Upper lobe of left lung (tissue), 6 donors: ENCODE data around the gene CDK6. TPM values are rescaled to one million over a fixed set of nuclear protein-coding genes. Genes with fewer than 3 reads are reported as not detected.

Source experiments
- ATAC-seq, 2 donors: fragments of 200-7000 bp; cut with Tn5 transposase; one replicate each; pipeline ENCODE4 v1.9.1; 2022; ENCODE audit warnings: mild to moderate bottlenecking in 2 of 2, moderate library complexity in 2 of 2; ENCODE audit not compliant: low FRiP score in 2 of 2
- DNase-seq, 2 donors: peaks; one replicate each; pipeline ENCODE4 v3.0.0-alpha.2; 2019 to 2020
- H3K27ac ChIP-seq, 4 donors: fragments of 200-600 bp; sonication (generic); one replicate each; pipeline ENCODE4 v1.5.1; 2016 to 2019
- H3K27me3 ChIP-seq, 4 donors: fragments of 200-600 bp; sonication (generic); one replicate each; pipeline ENCODE4 v1.5.1; 2017 to 2019
- H3K36me3 ChIP-seq, 4 donors: fragments of 200-600 bp; sonication (generic); one replicate each; pipeline ENCODE4 v1.5.1; 2016 to 2019
- H3K4me1 ChIP-seq, 4 donors: fragments of 200-600 bp; sonication (generic); one replicate each; pipeline ENCODE4 v1.5.1; 2018 to 2019
- H3K4me3 ChIP-seq, 4 donors: fragments of 200-600 bp; sonication (generic); one replicate each; pipeline ENCODE4 v1.5.1; 2017 to 2019; ENCODE audit warnings: mild to moderate bottlenecking in 2 of 4, moderate library complexity in 1 of 4
- H3K9me3 ChIP-seq, 4 donors: fragments of 200-600 bp; sonication (generic); one replicate each; pipeline ENCODE4 v1.5.1; 2018 to 2019
- EP300 ChIP-seq, 4 donors: sonication (generic); formaldehyde crosslinking; IDR thresholded peaks; one replicate each; pipeline ENCODE4 v1.5.1; 2017; ENCODE audit warnings: antibody characterized with exemption in 4 of 4, control low read depth in 2 of 4
- POLR2A ChIP-seq, 4 donors: fragments of 450-650 bp; IDR thresholded peaks; one replicate each; pipeline ENCODE4 v1.5.1; 2016 to 2017; ENCODE audit warnings: antibody characterized with exemption in 4 of 4, mild to moderate bottlenecking in 2 of 4
- POLR2AphosphoS5 ChIP-seq, 2 donors: sonication (generic); formaldehyde crosslinking; IDR thresholded peaks; one replicate each; pipeline ENCODE4 v1.5.1; 2017; ENCODE audit warnings: antibody characterized with exemption in 2 of 2
- WGBS, 2 donors: methylation state at CpG; one replicate each; pipeline ENCODE4 v1.1.5; 2017 to 2018; 5-methylcytosine and 5-hydroxymethylcytosine counted together
- total RNA-seq, 6 donors: library from RNA; depleted of rRNA in 4 of 6; stranded (reverse); fragments of >200 nt in 4 of 6; gene quantifications; one replicate each; pipeline versions ENCODE4 v1.1.0 to v1.2.1, GENCODE V29; 2016 to 2021
- TF ChIP-seq, protein P1 (sequence below), 6 experiments: fragments of 450-650 bp in 4 of 6; fragments of 200-600 bp in 2 of 6; sonication (generic) in 2 of 6; IDR thresholded peaks; one replicate each; pipeline ENCODE4 v1.5.1; 2016 to 2019; ENCODE audit warnings: antibody characterized with exemption in 6 of 6
- donor health status: DM: no; HTN: no; CAD: no; lungs with moderate emphysema.
- donor health status: DM: no; HTN: yes; CAD: no; lungs with severe emphysema.

The CDK6 gene
- total RNA-seq, 6 donors from 2014 or later = 15.7 to 26.9 (median 19.9) TPM

DNA sequence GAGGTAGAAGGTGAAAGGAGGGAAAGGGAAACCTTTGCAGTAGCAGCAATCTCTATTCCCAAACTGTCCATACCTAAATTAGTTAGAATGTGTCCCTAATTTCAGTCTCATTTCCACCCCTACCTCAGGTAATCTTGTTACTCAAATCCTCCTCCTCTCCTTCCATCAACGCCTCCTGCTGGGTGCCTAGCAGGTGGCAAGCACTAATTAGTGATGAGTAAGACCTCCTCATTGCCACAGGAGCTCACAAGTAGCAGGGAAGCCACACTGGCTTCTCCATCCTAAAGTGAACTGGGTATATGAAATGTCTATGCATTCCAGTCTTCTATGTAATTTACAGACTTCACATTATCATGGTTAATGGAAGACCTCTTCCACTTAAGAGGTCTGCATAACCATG, 220.5 kb downstream of the CDK6 start:
- H3K36me3 ChIP-seq = peaks cover 0 to 41% (median 8%) of the 10 kb centered on the region in 4 donors
- 94 to 100% methylated on average over 1 of the region's 1 CpG for WGBS, 2 donors
- H3K4me1 ChIP-seq = peaks cover 0 to 2% (median under 1%) of the 10 kb centered on the region in 4 donors
- no peak overlapping the region for H3K27ac ChIP-seq
- H3K4me3 ChIP-seq = no peak overlapping the region
- H3K27me3 ChIP-seq = no peaks in the 10 kb centered on the region
- TF ChIP-seq, protein P1, sequence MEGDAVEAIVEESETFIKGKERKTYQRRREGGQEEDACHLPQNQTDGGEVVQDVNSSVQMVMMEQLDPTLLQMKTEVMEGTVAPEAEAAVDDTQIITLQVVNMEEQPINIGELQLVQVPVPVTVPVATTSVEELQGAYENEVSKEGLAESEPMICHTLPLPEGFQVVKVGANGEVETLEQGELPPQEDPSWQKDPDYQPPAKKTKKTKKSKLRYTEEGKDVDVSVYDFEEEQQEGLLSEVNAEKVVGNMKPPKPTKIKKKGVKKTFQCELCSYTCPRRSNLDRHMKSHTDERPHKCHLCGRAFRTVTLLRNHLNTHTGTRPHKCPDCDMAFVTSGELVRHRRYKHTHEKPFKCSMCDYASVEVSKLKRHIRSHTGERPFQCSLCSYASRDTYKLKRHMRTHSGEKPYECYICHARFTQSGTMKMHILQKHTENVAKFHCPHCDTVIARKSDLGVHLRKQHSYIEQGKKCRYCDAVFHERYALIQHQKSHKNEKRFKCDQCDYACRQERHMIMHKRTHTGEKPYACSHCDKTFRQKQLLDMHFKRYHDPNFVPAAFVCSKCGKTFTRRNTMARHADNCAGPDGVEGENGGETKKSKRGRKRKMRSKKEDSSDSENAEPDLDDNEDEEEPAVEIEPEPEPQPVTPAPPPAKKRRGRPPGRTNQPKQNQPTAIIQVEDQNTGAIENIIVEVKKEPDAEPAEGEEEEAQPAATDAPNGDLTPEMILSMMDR (IDR thresholded peaks at IDR 0.05) = no peak
- TF ChIP-seq POLR2A (IDR thresholded peaks at IDR 0.05) = no peak
- no peak for TF ChIP-seq POLR2AphosphoS5 (IDR thresholded peaks at IDR 0.05)
- no peak for TF ChIP-seq EP300 (IDR thresholded peaks at IDR 0.05)
- no peak for DNase-seq
- ATAC-seq = no peak
- no peaks in the 10 kb centered on the region for H3K9me3 ChIP-seq

DNA sequence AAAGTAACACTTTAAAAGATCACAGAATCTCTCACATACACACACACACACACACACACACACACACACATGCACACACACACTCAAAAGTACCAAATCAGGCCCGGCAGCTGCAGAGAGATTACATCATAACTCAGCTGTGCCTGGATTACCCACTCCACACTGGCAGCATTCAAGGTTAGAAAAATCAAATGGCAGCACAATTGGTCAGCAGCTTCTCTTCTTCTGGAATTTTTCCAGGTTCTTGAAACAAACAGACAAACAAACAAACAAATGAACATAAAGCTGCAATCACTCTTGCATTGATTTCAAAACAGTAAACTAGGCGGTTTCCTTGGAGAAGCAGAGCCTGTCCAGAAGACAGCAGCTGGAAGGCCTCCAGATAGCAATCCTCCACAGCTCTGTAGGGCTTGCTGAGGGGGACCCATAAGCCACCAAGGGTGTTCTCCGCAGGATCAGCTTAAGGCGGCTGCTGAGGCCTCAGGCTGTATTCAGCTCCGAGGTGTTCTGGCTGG, 221.7 kb downstream of the CDK6 start:
- DNase-seq (no peak), ATAC-seq (no peak)
- no peaks in the 10 kb centered on the region for H3K4me1 ChIP-seq
- no peaks in the 10 kb centered on the region for H3K9me3 ChIP-seq
- TF ChIP-seq POLR2AphosphoS5 (IDR thresholded peaks at IDR 0.05) = no peak
- TF ChIP-seq, protein P1 (IDR thresholded peaks at IDR 0.05) = no peak
- TF ChIP-seq EP300 (IDR thresholded peaks at IDR 0.05) = no peak
- no peak for TF ChIP-seq POLR2A (IDR thresholded peaks at IDR 0.05)
- no peak overlapping the region for H3K27ac ChIP-seq
- no peaks in the 10 kb centered on the region for H3K27me3 ChIP-seq
- 71 to 81% methylated on average over 5 of the region's 5 CpGs for WGBS, 2 donors
- no peak overlapping the region for H3K4me3 ChIP-seq
- H3K36me3 ChIP-seq = peaks cover 0 to 41% (median 8%) of the 10 kb centered on the region in 4 donors

DNA sequence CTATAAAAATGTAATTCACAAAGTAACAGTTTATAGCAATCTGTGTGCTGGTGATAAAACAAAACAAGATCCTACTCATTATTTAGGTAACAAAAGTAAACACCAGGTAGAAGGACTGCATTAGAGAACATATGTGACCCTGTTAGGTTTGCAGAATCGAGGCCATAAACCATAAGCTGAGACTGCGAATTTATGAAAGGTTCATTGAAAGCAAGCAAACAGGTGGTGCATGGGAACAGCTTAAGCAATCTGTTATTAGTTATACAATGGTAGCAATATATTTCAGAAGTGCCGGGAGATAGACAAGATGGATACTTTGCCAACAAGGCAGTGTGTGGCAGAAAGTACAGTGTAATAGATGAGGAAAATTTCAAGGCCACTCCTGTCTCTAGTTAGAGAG, 222.7 kb downstream of the CDK6 start:
- H3K36me3 ChIP-seq = peaks cover 0 to 41% (median 8%) of the 10 kb centered on the region in 4 donors

DNA sequence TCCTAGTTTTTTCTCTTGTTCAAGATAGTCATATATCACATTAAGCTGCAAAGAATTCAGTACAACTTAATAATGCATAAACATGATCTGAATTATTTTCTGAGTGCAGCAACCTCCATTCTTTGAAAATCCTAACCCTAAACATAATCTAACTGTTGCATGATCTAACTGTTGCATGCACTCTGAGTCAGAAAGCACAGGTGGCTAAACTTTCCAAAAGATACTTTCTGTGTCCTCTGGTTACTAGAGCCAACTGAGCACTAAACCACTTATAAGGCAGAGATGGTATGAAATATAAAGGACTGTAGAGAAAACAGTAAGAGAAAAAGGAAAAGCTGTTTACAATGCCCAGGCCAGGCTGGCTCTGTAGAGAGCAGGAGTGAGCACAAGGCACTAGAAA, 223.2 kb downstream of the CDK6 start:
- H3K27me3 ChIP-seq = no peaks in the 10 kb centered on the region
- H3K4me3 ChIP-seq = no peak overlapping the region
- peaks cover 0 to 41% (median 8%) of the 10 kb centered on the region in 4 donors for H3K36me3 ChIP-seq
- no peak for DNase-seq
- no peaks in the 10 kb centered on the region for H3K9me3 ChIP-seq
- TF ChIP-seq POLR2AphosphoS5 (IDR thresholded peaks at IDR 0.05) (no peak), EP300 (IDR thresholded peaks at IDR 0.05) (no peak), POLR2A (IDR thresholded peaks at IDR 0.05) (no peak)
- TF ChIP-seq, protein P1 (IDR thresholded peaks at IDR 0.05) = no peak
- no peaks in the 10 kb centered on the region for H3K4me1 ChIP-seq
- no peak for ATAC-seq
- no peak overlapping the region for H3K27ac ChIP-seq

More for the DNA sequence above, 222.7 kb downstream of the CDK6 start:
- H3K4me1 ChIP-seq = no peaks in the 10 kb centered on the region
- no peak for TF ChIP-seq EP300 (IDR thresholded peaks at IDR 0.05)
- TF ChIP-seq POLR2A (IDR thresholded peaks at IDR 0.05) = no peak
- no peak for TF ChIP-seq POLR2AphosphoS5 (IDR thresholded peaks at IDR 0.05)
- TF ChIP-seq, protein P1 (IDR thresholded peaks at IDR 0.05) = no peak
- WGBS, 2 donors = 90 to 93% methylated on average over 3 of the region's 3 CpGs
- H3K27ac ChIP-seq = no peak overlapping the region
- no peaks in the 10 kb centered on the region for H3K27me3 ChIP-seq
- no peak overlapping the region for H3K4me3 ChIP-seq
- no peaks in the 10 kb centered on the region for H3K9me3 ChIP-seq
- ATAC-seq (no peak), DNase-seq (no peak)

DNA sequence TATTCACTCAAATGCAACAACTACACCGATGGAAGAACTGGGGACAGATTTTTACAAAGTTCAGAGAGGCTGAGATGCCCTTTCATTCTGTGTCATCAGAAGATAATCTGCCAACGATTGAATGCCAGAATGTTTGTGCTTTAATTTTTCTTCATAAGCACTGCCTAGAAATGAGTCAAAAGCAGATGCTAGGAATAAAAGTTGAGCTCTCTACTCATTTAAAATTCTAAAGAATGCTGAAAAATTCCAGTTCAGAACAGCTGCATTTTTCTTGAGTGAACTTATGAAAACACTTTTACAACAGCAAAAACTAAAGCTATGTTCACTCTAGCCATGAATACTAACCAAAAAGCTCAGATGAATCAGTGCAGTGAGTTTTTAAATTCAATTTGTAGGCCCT, 223.9 kb downstream of the CDK6 start:
- Histone ChIP-seq H3K4me1 (no peaks in the 10 kb centered on the region), H3K27me3 (no peaks in the 10 kb centered on the region), H3K4me3 (no peak overlapping the region), H3K36me3 (peaks cover 0 to 37% (median 6%) of the 10 kb centered on the region in 4 donors), H3K9me3 (no peaks in the 10 kb centered on the region), H3K27ac (no peak overlapping the region)
- WGBS, 2 donors = 59 to 76% methylated on average over 2 of the region's 2 CpGs
- DNase-seq (no peak), ATAC-seq (no peak)
- TF ChIP-seq, protein P1 (IDR thresholded peaks at IDR 0.05) = no peak
- TF ChIP-seq EP300 (IDR thresholded peaks at IDR 0.05) (no peak), POLR2A (IDR thresholded peaks at IDR 0.05) (no peak), POLR2AphosphoS5 (IDR thresholded peaks at IDR 0.05) (no peak)
